NCI-H526 (cell line): ENCODE results near the gene GNAT1.
A peak's percentile ranks its signal among the peaks of the same experiment; 100 is the strongest.

ENCODE experiments used
- DNase-seq, 2 experiments: peaks; one replicate each; lab custom pipeline; 2025; lab: John Stamatoyannopoulos, UW

The GNAT1 gene

DNA sequence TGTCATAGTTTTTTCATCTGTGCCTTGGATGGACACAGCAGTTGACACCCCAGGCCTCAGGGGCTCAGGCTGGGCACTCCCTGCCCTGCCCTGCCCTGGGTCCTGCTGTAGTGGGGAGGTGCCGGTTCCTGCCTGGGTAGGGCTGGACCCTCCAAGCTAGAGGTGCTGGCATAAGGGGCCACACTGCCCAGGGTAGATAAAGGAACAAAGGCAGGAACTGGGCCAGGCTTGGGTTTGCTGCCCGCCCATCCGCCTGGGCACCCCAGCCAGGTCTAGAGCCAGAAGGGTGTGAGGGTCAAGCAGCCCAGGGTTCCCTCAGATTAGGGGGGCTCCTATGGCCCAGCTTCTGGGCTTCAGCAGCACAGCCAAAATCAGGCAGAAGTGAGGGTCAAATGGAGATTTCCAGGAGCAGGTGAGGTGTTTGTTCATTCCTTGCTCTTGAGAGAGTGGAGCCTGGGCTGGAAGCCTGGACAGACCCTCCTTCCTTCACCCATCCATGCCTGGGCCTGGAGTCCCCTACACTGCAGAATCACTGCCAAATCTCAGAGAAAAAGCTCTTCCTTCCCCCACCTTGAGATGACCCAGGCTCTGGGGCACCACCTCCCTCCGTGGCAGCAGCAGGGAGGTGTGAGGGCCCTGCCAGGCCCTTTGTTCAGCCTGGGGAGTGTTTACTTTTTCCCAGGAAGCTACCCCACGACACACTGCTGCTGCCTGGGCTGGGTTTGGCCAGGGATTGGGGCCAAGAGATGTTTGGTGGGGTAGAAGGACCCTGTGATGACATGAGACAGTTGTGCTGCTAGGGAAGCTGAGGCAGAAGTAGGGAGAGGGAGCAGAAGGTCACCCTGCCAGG lies 29.2 kb upstream of the GNAT1 start:
- DNase-seq = no peak

DNA sequence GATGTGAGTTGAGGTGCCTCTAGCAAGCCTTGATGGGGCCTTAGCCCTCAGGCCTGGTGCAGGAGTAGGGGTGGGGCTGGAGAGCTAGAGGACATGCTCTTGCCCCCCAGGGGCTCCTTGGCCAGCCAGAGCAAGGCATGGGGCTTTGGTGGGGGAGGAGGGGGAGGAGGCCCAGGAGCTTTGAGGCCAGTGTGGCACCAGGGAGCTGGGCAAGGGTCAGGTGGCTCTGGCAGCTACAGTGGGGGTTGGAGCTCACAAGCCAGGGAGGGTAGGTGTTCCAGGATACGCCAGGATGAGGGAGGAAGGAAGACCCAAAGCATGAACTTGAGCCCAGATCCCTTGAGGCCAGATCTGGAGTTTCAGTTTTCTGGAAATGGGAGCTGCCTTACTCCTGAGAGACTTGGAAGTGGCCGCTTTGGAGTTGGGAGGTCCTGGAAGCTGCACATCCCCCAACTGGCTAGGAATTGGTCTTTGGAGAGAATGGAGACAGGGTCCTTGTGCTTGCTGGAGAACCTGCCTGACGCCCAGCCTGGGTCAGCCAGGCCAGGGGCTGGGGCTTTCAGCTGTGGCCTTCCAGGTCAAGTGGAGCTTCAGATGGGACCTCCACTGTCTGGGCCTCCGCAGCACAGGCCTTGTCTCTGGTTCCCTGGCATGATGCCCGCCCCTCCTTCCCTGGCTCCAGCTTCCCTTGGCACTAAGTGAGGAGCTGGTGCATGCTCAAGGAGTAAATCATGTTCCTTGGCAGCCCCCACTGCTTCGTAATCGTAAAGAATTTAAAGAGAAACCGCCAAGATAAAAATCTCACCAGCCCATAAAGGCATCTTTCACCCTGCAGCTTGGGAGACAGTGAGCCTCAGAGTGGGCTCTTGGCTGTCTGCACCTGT lies 27.6 kb upstream of the GNAT1 start:
- DNase-seq = no peak

DNA sequence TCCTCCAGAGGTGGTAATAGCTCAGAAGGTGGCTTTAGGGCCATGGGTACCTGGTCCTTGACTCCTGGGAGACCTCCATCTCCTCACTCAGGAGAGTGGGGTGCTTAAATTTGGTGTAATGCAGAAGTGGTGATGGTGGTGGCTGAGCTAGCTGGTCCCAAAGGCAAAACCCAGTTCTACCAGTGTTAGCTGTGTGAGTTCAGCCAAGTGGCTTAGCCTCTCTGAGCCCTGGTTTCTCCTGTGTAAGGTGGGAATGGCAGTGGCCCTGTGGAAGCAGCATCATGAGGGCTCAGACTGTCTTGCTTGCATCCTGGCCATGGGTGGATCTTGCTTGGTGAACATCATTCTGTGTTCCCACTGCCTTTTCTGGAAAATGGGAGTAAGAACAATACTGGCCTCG lies 26.9 kb upstream of the GNAT1 start:
- DNase-seq = no peak

GRCh38 chr3:50164984-50165909 lies 26.2 kb upstream of the GNAT1 start:
- no peak for DNase-seq

- DNase-seq = no peak
These were observed 25.4 kb upstream of the GNAT1 start for GRCh38 chr3:50165910-50166538.

GRCh38 chr3:50166620-50167019 lies 24.8 kb upstream of the GNAT1 start:
- DNase-seq = no peak

DNA sequence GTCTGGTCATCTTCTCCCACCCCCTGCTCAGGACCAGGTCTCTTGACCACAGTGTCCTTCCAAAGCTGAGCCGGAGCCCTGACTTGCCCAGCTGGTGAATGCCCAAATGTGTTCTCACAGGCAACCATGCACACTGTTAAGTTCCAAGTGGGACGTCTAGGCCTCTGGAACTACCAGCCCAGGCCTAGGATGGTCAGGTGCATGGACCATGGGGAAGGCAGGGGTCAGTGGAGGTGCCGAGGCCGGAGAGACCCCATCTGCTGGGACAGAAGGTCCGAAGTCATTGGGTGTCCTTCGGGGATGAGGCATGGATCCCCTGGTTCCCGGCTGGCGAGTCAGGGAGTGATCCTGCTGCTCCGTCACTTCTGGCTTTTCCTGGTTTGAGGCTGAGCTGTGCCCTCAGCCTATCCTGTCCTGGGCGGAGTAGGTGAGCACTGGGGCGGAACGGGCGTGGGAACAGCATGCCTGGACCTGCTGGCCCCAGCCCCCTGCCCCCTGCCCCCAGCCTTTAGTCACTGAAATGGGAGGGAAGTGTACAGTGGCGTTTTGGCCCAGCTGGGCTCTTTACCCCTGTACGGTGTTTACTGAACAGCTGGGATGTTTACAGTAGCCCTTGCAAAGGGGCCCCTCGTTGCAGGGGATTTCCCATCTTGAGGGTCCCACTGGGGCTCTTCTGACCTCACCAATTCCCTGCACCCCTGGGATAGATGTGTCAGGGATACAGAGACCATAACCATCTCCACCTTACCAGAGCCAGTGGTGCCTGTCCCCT lies 24.2 kb upstream of the GNAT1 start:
- peak in 1 of 2 experiments; percentile 40 for DNase-seq

GRCh38 chr3:50167841-50168209 lies 23.6 kb upstream of the GNAT1 start:
- no peak for DNase-seq

- DNase-seq = no peak
These were observed 23.0 kb upstream of the GNAT1 start for GRCh38 chr3:50168388-50168787.

- no peak for DNase-seq
These were observed 22.6 kb upstream of the GNAT1 start for GRCh38 chr3:50168791-50169190.

DNA sequence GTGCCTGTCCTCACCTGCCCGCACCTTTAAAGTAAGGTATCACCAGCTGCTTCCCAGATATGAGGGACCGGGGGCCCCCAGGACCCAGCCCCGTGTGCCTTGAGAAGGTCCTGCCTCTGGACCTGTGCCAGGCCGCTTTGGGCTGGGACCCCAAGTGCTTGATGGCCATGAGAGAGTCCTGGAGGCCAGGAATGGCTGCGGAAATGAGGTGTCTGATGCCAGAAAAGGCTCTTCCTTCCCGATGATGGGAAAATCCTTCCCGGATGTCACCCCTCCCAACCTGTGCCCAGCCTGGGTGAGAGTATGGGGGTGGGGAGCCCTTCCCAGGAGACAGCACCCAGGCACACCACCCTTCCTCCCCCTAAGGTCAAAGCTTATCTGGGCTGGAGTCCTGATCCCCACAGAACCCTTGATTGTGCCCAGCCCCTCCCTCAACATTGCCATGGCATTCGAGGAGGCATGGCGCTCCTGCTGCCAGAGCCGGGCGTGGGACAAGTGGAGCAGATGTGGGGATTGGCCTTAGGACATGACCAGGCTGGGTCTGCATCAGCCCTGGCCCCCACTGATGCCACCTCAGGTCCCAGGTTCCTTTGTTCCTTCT lies 22.1 kb upstream of the GNAT1 start:
- DNase-seq = no peak

- DNase-seq = no peak
These were observed 21.6 kb upstream of the GNAT1 start for GRCh38 chr3:50169858-50170257.

DNA sequence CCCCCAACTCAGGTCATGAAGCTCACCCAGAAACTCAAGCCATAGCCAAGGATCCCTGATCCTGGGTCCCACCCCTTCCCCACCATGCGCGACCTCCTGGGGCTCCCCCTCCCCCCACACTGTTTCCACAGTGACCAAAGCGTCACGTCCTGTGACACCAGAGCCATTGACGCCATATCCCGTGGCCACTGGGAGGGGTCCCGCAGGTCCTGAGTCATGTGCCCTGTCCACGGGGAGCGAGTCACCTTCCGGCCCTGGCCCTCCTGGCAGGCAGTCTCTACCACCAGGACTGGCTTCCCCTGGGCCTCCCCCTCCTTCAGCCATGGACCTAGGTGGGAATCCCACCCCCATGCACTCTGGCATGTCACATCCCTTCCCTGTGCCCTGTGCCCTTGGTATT lies 20.7 kb upstream of the GNAT1 start:
- no peak for DNase-seq

DNA sequence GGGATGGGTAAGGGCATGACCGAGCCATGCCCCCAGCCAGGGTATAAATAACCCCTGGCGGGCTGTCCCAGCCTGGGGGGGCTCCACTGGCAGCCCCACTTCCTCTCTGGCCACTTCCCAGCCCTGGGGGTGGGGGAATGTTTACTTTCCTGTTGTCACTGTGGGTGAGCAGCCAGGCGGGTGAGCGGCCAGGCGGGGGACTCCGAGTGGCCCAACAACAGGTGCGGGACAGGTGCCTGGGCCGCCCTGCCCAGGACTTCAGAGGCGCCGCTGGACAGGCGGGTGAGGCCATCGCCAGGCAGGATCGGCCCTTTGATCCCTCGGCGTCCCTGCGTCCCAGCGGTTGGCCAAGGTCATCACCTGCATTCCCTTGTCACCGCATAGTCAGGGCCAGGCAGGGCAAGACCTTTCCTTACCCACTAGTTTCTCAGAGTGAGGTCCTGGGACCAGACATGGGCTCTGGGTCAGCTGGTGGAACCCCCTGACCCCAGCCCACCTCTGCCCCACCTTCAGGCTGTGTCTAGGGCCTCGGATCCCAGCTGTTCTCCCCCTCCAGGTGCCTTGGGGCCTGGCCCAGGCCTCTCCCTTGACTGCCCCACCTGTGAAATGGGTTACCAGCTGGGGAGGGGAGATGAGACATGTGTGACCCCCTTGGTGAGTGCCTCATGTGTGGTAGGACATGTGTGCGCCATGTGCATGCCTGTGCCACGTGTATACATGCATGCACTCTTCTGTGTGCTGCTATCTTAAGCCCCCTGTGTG lies 19.7 kb upstream of the GNAT1 start:
- no peak for DNase-seq

DNA sequence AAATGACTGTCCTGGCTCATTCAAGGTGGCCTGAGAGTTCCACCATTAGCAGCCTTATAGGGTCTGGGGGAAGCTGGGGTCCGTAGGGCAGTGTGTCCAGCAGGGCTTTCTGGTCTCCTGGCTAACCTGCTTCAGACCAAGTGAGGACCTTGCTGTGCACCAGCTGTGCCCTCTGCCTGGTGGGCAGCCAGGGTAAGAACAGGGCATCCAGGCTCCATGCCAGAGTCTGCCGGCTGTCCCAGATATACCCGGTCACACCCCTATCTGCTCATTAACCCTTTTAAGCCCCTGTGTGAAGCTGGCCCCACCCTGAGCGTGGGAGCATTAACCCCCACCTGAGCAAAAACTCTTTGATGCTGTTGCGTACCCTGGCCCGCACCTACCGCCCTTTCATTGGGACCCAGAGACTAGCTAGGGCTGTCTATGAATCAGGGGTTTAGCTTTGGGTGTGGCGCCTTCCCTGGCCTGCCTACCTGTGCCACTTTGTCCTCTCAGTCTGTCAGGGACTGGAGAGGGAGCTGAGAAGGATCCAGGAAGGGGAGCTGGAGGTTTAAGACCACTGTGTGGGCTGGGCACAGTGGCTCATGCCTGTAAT lies 18.7 kb upstream of the GNAT1 start:
- DNase-seq = no peak

GRCh38 chr3:50173685-50174516 lies 17.5 kb upstream of the GNAT1 start:
- DNase-seq = no peak

DNA sequence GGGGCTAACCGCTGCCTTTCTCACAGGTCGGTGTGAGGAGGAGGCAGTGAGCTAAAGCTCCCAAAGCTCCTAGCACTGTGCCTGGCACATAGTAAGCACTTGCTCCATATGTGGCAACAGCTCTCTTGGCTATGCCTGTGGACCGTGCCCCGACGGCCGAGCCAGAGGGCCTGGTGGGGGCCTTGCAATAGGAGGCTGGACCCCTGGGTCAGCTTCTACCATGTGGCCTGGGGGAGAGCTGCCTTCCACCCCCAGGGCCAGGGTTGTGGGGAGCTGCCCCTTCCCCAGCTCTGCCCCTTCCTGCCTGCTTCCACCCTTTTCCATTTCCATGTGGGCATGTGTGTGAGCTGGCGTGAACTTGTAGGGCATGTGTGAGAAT lies 16.9 kb upstream of the GNAT1 start:
- DNase-seq = no peak

DNA sequence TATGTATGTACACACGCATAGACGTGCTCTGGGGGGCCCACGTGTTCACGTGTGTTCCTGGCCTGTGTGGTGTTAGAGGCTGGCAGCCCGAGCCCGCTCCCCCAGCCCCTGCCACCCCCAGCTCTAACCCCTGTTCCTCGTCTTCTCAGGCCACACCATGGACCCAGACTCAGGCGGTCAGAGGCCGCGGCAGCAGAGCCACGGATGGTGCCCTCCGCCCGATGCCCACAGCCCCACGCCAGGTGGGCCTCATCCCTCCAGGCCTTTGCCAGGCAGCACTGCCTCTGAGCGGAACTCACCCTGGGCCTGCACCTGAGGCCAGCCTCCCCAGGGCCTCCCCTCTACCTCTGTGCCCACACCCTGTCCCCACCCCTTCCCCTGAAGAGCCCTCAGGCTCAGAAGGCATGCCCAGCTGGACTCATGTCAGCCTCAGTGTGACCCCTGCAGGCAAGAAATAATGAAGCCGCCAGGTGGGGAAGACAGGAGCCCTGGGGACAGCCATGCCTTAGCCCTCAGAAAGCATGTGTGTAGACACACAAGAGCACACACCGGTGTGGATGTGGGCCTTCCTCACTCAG lies 16.4 kb upstream of the GNAT1 start:
- DNase-seq = no peak
